PC-9 (cell line): ENCODE data around the gene CPA5.

Experiments
- CTCF ChIP-seq: fragments of 200-600 bp; sonication (generic); conservative IDR thresholded peaks from 2 replicates; pipeline ENCODE4 v1.6.1; 2017; ENCODE audit warnings: mixed run types, antibody characterized with exemption, mild to moderate bottlenecking, moderate library complexity
- EZH2 ChIP-seq: fragments of 200-600 bp; sonication (generic); IDR thresholded peaks from 2 replicates; pipeline ENCODE4 v1.8.0; 2017; ENCODE audit warnings: antibody characterized with exemption, low read depth

DNA sequence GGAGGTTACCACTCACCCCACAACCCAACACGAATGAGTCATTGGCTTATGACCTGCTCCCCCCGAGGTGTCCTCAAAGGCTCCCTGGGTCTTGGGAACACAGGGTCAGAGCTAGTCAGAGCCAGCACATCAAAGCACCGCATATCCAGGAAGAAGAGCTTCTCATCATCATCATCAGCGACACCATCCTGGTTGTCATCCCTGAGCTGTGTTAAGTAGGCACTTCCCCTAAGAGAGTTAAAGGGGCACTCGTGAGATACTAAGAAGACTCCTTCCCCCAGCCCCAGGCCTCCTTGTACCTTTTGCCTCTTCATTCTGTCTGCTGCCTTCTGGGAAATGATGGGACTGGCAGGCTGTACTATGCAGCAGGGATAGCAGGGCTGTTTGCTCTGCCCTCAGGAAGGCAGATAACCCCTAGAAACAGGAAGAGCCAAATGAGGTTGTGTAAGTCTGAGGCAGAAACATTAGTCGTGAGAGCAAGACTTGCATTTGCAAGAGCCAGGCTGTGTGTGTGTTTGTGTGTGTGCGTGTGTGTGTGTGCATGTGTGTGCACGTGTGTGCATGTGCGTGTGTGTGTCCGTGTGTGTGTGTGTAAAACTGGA is 24.6 kb downstream of the CPA5 start:
- TF ChIP-seq CTCF, result no peak
- TF ChIP-seq EZH2, result no peak
